Mesothelial cell of epicardium (in vitro differentiated cells): ENCODE measurements around the gene PRR13. TPM values are rescaled to one million over a fixed set of nuclear protein-coding genes. Genes with fewer than 3 reads are reported as not detected.

Experiments used
- DNase-seq, 2 experiments: peaks; one replicate each; pipeline ENCODE4 v3.0.0; 2021; ENCODE audit warnings: low spot score in 2 of 2; ENCODE audit not compliant: unreplicated experiment in 2 of 2
- H3K27ac Mint-ChIP-seq: 2 replicates; pipeline ENCODE4 v1.8.0; 2021; ENCODE audit warnings: mixed read lengths
- H3K27me3 Mint-ChIP-seq: 2 replicates; pipeline ENCODE4 v1.8.0; 2021; ENCODE audit warnings: low read depth, mixed read lengths
- H3K36me3 Mint-ChIP-seq: 2 replicates; pipeline ENCODE4 v1.8.0; 2021; ENCODE audit warnings: mixed read lengths
- H3K4me1 Mint-ChIP-seq: 2 replicates; pipeline ENCODE4 v1.8.0; 2021; ENCODE audit warnings: mixed read lengths
- H3K4me3 Mint-ChIP-seq: 2 replicates; pipeline ENCODE4 v1.8.0; 2021; ENCODE audit warnings: mild to moderate bottlenecking, moderate library complexity, mixed read lengths
- H3K9me3 Mint-ChIP-seq: 2 replicates; pipeline ENCODE4 v1.8.0; 2021; ENCODE audit warnings: mixed read lengths
- CTCF ChIP-seq: fragments of 200-600 bp; sonication (generic); IDR thresholded peaks from one replicate; pipeline ENCODE4 v1.5.0; 2021; ENCODE audit warnings: antibody characterized with exemption; ENCODE audit not compliant: unreplicated experiment
- total RNA-seq: library from RNA; stranded (reverse); gene quantifications from 3 replicates; pipeline ENCODE4 v1.2.1, GENCODE V29; 2021

PRR13 gene
- total RNA-seq, 1 donor from 2014 or later = 76.2 TPM

- Mint-ChIP-seq H3K27ac (peak overlapping the region; percentile 77), H3K4me3 (peak overlapping the region; percentile 58), H3K36me3 (no peaks in the 10 kb centered on the region), H3K27me3 (no peaks in the 10 kb centered on the region), H3K4me1 (peaks cover 44% of the 10 kb centered on the region), H3K9me3 (no peaks in the 10 kb centered on the region)
- DNase-seq = no peak
- TF ChIP-seq CTCF = no peak
Observed at GRCh38 chr12:53424626-53425514, 16.7 kb upstream of the PRR13 start.

- DNase-seq = no peak
- H3K4me3 Mint-ChIP-seq = peak overlapping the region; percentile 58
Observed at GRCh38 chr12:53425515-53426150, 15.9 kb upstream of the PRR13 start.

GRCh38 chr12:53427905-53428594 lies 13.5 kb upstream of the PRR13 start:
- TF ChIP-seq CTCF = no peak
- no peak for DNase-seq
- no peaks in the 10 kb centered on the region for H3K36me3 Mint-ChIP-seq
- H3K9me3 Mint-ChIP-seq = no peaks in the 10 kb centered on the region
- H3K27me3 Mint-ChIP-seq = no peaks in the 10 kb centered on the region
- H3K4me3 Mint-ChIP-seq = no peak overlapping the region
- H3K27ac Mint-ChIP-seq = no peak overlapping the region
- H3K4me1 Mint-ChIP-seq = peaks cover 26% of the 10 kb centered on the region

More at GRCh38 chr12:53425515-53426150, 15.9 kb upstream of the PRR13 start:
- TF ChIP-seq CTCF = no peak
- H3K9me3 Mint-ChIP-seq = no peaks in the 10 kb centered on the region
- H3K27ac Mint-ChIP-seq = peak overlapping the region; percentile 76
- no peaks in the 10 kb centered on the region for H3K36me3 Mint-ChIP-seq
- H3K27me3 Mint-ChIP-seq = no peaks in the 10 kb centered on the region
- peaks cover 38% of the 10 kb centered on the region for H3K4me1 Mint-ChIP-seq

GRCh38 chr12:53428741-53429140 lies 12.8 kb upstream of the PRR13 start:
- Mint-ChIP-seq H3K36me3 (no peaks in the 10 kb centered on the region), H3K27me3 (no peaks in the 10 kb centered on the region), H3K9me3 (no peaks in the 10 kb centered on the region), H3K27ac (no peak overlapping the region), H3K4me1 (peaks cover 25% of the 10 kb centered on the region), H3K4me3 (no peak overlapping the region)
- no peak for TF ChIP-seq CTCF
- no peak for DNase-seq

- peaks cover 11% of the 10 kb centered on the region for H3K4me1 Mint-ChIP-seq
- no peaks in the 10 kb centered on the region for H3K36me3 Mint-ChIP-seq
- H3K4me3 Mint-ChIP-seq = no peak overlapping the region
- no peak for TF ChIP-seq CTCF
- DNase-seq = no peak
- no peaks in the 10 kb centered on the region for H3K9me3 Mint-ChIP-seq
- H3K27ac Mint-ChIP-seq = no peak overlapping the region
- H3K27me3 Mint-ChIP-seq = no peaks in the 10 kb centered on the region
Observed at GRCh38 chr12:53430116-53430515, 11.4 kb upstream of the PRR13 start.
